Measurements from ENCODE around the gene PLAAT3. TPM values are rescaled to one million over a fixed set of nuclear protein-coding genes. Genes with fewer than 3 reads are reported as not detected.

Gene PLAAT3
- total RNA-seq = 100 to 1,000 TPM; 278 to 514 (median 407) TPM

- TF ChIP-seq, protein P1, sequence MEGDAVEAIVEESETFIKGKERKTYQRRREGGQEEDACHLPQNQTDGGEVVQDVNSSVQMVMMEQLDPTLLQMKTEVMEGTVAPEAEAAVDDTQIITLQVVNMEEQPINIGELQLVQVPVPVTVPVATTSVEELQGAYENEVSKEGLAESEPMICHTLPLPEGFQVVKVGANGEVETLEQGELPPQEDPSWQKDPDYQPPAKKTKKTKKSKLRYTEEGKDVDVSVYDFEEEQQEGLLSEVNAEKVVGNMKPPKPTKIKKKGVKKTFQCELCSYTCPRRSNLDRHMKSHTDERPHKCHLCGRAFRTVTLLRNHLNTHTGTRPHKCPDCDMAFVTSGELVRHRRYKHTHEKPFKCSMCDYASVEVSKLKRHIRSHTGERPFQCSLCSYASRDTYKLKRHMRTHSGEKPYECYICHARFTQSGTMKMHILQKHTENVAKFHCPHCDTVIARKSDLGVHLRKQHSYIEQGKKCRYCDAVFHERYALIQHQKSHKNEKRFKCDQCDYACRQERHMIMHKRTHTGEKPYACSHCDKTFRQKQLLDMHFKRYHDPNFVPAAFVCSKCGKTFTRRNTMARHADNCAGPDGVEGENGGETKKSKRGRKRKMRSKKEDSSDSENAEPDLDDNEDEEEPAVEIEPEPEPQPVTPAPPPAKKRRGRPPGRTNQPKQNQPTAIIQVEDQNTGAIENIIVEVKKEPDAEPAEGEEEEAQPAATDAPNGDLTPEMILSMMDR (IDR thresholded peaks at IDR 0.05; ENCODE audit: low read depth) = no peak
These were observed at the start of gene PLAAT3 for GRCh38 chr11:63614136-63614671. PLAAT3 (minus strand) TSS chr11:63614433; CDS start chr11:63614014, 419 bp downstream.

DNA sequence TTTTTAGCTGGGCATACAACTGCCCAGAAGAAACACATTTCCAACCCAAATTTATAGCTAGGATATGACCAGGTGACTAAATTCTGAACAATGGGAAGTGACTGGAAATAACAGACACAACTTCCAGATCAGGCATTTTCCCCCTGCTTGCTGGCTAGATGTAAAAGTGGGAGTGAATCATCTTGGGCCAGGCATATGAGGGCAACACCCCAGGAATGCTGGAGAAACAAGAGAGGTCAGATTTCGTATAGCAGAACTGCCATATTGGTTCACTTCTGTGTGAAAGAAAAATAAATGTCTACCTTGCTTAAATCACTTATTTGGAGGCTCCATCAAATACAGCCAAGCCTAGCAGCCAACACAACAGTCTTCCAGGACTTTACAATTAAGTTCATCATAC, 49.6 kb upstream of the PLAAT3 start:
- TF ChIP-seq, protein P1 (IDR thresholded peaks at IDR 0.05; ENCODE audit: low read depth) = no peak

GRCh38 chr11:63660972-63661371, 46.7 kb upstream of the PLAAT3 start:
- TF ChIP-seq, protein P1 (IDR thresholded peaks at IDR 0.05; ENCODE audit: low read depth) = no peak

DNA sequence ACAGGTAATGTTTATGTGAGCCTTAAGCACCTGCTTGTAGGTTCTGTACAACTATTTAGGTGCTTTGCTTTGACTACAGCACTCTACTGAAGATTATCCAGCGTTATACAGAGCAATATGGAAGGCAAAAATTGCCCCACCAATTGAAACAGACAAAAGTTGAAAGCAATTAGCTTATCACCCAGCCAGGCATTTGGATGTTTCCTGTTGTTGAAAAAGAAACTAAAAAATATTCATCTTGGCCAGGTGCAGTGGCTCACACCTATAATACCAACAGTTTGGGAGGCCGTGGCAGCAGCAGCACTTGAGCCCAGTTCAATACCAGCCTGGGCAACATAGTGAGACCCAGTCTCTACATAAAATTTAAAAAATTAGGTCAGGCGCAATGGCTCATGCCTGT, 38.4 kb upstream of the PLAAT3 start:
- TF ChIP-seq, protein P1 (IDR thresholded peaks at IDR 0.05; ENCODE audit: low read depth) = no peak

DNA sequence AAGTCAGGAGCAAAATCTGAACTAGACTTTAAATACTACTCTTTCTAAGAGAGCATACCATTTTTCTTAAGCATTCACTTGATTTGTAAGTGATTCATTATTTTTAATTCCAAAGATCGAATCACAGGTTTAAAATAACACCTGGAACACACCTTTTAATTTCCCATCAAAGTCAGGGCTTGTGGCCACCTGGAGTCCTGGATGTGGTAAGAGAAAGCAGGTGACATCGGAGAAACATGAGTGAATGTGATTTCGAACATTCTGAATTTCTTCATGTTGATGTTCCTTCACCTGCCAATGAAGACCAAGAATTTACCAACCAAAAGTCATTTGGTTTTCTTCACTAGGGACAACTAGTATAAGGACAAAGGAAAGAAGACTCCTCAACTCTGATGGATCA, 29.0 kb upstream of the PLAAT3 start:
- TF ChIP-seq, protein P1 (IDR thresholded peaks at IDR 0.05; ENCODE audit: low read depth) = no peak

DNA sequence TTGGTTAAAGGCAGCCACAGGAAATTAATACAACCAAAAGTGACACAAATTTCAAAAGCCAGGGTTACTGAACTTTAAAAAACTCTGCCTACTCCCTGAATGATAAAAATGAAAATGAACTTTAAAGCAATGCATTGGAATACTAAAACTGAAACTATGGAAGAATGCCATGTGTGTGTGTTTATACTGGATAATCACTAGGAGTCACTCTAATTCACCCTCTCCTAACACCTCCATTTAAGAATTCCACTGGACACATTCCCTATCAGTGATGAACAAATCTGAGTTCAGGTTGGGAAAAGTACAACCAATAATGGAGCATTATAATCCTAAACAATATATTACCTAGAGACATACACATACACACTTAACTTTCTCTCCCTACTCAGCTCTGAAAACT, 27.5 kb upstream of the PLAAT3 start:
- TF ChIP-seq, protein P1 (IDR thresholded peaks at IDR 0.05; ENCODE audit: low read depth) = no peak

DNA sequence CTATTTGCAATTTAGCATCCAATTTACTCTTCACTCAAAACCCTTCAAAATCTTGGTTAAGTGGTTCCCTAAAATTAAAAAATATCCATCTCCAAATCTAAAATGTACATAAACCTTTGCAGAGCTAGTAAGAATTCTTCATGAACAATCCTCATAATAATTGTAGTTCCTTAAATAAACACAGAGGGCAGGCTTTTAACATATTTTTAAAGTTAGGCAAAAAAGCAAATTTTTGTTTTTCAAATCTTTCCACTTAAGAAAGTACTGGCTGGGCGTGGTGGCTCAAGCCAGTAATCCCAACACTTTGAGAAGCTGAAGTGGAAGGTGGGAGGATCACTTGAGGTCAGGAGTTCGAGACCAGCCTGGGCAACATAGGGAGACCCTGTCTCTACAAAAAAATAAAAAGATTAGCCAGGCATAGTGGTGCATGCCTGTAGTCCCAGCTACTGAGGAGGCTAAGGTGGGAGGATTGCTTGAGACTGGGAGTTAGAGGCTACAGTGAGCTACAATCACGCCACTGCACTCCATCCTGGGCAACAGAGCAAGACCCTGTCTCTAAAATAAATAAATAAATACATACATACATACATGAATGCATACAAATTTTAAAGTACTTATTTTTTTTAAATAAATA, 25.1 kb upstream of the PLAAT3 start:
- TF ChIP-seq, protein P1 (IDR thresholded peaks at IDR 0.05; ENCODE audit: low read depth) = no peak

All from subcutaneous adipose tissue (tissue), 4 donors.